Ascending aorta (tissue), 2 donors: ENCODE results near the gene CFAP410. TPM values are rescaled to one million over a fixed set of nuclear protein-coding genes. Genes with fewer than 3 reads are reported as not detected.
A peak's percentile ranks its signal among the peaks of the same experiment; 100 is the strongest.
"Not testable (repeated sequence)": the region's sequence is repeated elsewhere in the genome, so short reads cannot be mapped to it uniquely, and the experiment has no call there.

ENCODE experiments used
- DNase-seq, 2 donors: peaks; one replicate each; pipeline ENCODE4 v3.0.0-alpha.2; 2019; ENCODE audit warnings: low spot score in 2 of 2
- H3K27ac ChIP-seq, 2 donors: fragments of 200-600 bp; sonication (generic); one replicate each; pipeline ENCODE4 v1.5.1; 2016 to 2017; ENCODE audit warnings: mild to moderate bottlenecking in 1 of 2
- H3K27me3 ChIP-seq: fragments of 200-600 bp; sonication (generic); one replicate; pipeline ENCODE4 v1.5.1; 2017
- H3K36me3 ChIP-seq, 2 donors: fragments of 200-600 bp; sonication (generic); one replicate each; pipeline ENCODE4 v1.5.1; 2016
- H3K4me1 ChIP-seq, 2 donors: fragments of 200-600 bp; sonication (generic); one replicate each; pipeline ENCODE4 v1.5.1; 2016 to 2017; ENCODE audit warnings: mild to moderate bottlenecking in 1 of 2
- H3K4me3 ChIP-seq, 2 donors: fragments of 200-600 bp; sonication (generic); one replicate each; pipeline ENCODE4 v1.5.1; 2016 to 2017; ENCODE audit warnings: mild to moderate bottlenecking in 1 of 2
- H3K9me3 ChIP-seq, 2 donors: fragments of 200-600 bp; sonication (generic); one replicate each; pipeline ENCODE4 v1.5.1; 2016
- CTCF ChIP-seq, 3 experiments: fragments of 200-600 bp in 2 of 3; fragments of 450-650 bp in 1 of 3; sonication (generic) in 2 of 3; IDR thresholded peaks; one replicate each; pipeline ENCODE4 v1.5.1; 2016 to 2019; ENCODE audit warnings: antibody characterized with exemption in 3 of 3, mild to moderate bottlenecking in 1 of 3, moderate library complexity in 1 of 3
- intact Hi-C: fragments of 100-400 bp; cut with DNase I; formaldehyde crosslinking; loops from one replicate; pipeline ENCODE4 v1.15.1; 2023
- total RNA-seq: library from RNA; depleted of rRNA; stranded (reverse); fragments of >200 nt; gene quantifications from one replicate; pipeline ENCODE4 v1.1.0, GENCODE V29; 2016

CFAP410 gene
- total RNA-seq, 1 donor from 2014 or later, result 68.5 TPM

GRCh38 chr21:44285138-44285992 is 53.8 kb downstream of the CFAP410 start, which contains the start of gene AIRE:
TSS of gene AIRE (plus strand) at chr21:44285876. CDS start at chr21:44286007, 131 bp downstream.
- DNase-seq, result no peak
- no peaks in the 10 kb centered on the region for H3K9me3 ChIP-seq
- intact Hi-C loops, result no loop called here
- H3K27me3 ChIP-seq, result no peaks in the 10 kb centered on the region
- no peaks in the 10 kb centered on the region for H3K36me3 ChIP-seq
- H3K4me3 ChIP-seq, result peak within 1 kb of the TSS; percentile 15 to 35
- no peak within 1 kb of the TSS for H3K27ac ChIP-seq
- no peak for TF ChIP-seq CTCF (IDR thresholded peaks at IDR 0.05)
- H3K4me1 ChIP-seq, result no peaks in the 10 kb centered on the region

GRCh38 chr21:44283948-44284347 is 55.2 kb downstream of the CFAP410 start:
- Histone ChIP-seq H3K4me3 (no peak overlapping the region), H3K27me3 (no peaks in the 10 kb centered on the region), H3K36me3 (no peaks in the 10 kb centered on the region), H3K9me3 (no peaks in the 10 kb centered on the region), H3K27ac (no peak overlapping the region), H3K4me1 (no peaks in the 10 kb centered on the region)
- intact Hi-C loops, result no loop called here
- no peak for TF ChIP-seq CTCF (IDR thresholded peaks at IDR 0.05)
- DNase-seq, result no peak

- H3K36me3 ChIP-seq, H3K4me3 ChIP-seq, intact Hi-C loops: not testable (repeated sequence)
Measured at GRCh38 chr21:44283211-44283785, 55.9 kb downstream of the CFAP410 start.

GRCh38 chr21:44282370-44282769 is 56.8 kb downstream of the CFAP410 start:
- intact Hi-C loops, result no loop called here
- H3K27ac ChIP-seq, result no peak overlapping the region
- no peaks in the 10 kb centered on the region for H3K27me3 ChIP-seq
- DNase-seq, result no peak
- H3K4me3 ChIP-seq, result no peak overlapping the region
- H3K9me3 ChIP-seq, result no peaks in the 10 kb centered on the region
- TF ChIP-seq CTCF (IDR thresholded peaks at IDR 0.05), result no peak
- no peaks in the 10 kb centered on the region for H3K4me1 ChIP-seq
- H3K36me3 ChIP-seq, result no peaks in the 10 kb centered on the region

More at GRCh38 chr21:44283211-44283785, 55.9 kb downstream of the CFAP410 start:
- H3K27ac ChIP-seq, DNase-seq, H3K27me3 ChIP-seq, H3K4me1 ChIP-seq, H3K9me3 ChIP-seq: not testable (repeated sequence)

GRCh38 chr21:44281801-44282200 is 57.4 kb downstream of the CFAP410 start:
- no peaks in the 10 kb centered on the region for H3K27me3 ChIP-seq
- H3K36me3 ChIP-seq, result no peaks in the 10 kb centered on the region
- TF ChIP-seq CTCF (IDR thresholded peaks at IDR 0.05), result no peak
- H3K27ac ChIP-seq, result no peak overlapping the region
- H3K4me3 ChIP-seq, result no peak overlapping the region
- intact Hi-C loops, result no loop called here
- H3K9me3 ChIP-seq, result no peaks in the 10 kb centered on the region
- no peaks in the 10 kb centered on the region for H3K4me1 ChIP-seq
- DNase-seq, result no peak
